HepG2 (cell line): ENCODE results near the gene SPOP. TPM values are rescaled to one million over a fixed set of nuclear protein-coding genes. Genes with fewer than 3 reads are reported as not detected.

ENCODE experiments used
- CBFB ChIP-seq: sonication (generic); formaldehyde crosslinking; IDR thresholded peaks from 2 replicates; pipeline ENCODE4 v1.4.0; 2020; ENCODE audit warnings: missing genetic modification reagents
- HMG20A ChIP-seq: IDR thresholded peaks from 2 replicates; pipeline ENCODE4 v1.6.1; 2016; ENCODE audit warnings: borderline replicate concordance
- HNRNPL ChIP-seq: fragments of 200-400 bp; formaldehyde crosslinking; IDR thresholded peaks from 2 replicates; pipeline ENCODE4 v1.6.1; 2017; ENCODE audit warnings: mild to moderate bottlenecking, low read depth, low read length
- JARID2 ChIP-seq: sonication (generic); formaldehyde crosslinking; IDR thresholded peaks from 2 replicates; pipeline ENCODE4 v1.8.1; 2023; ENCODE audit warnings: missing genetic modification reagents, inconsistent platforms; ENCODE audit not compliant: insufficient replicate concordance
- KAT7 ChIP-seq: IDR thresholded peaks from 2 replicates; pipeline ENCODE4 v1.6.1; 2018; ENCODE audit warnings: borderline replicate concordance, missing compliant biosample characterization
- MAFF ChIP-seq: IDR thresholded peaks from 2 replicates; pipeline ENCODE4 v1.6.1; 2011; ENCODE audit warnings: low read depth, low read length, improper control_type of control experiment
- MTA1 ChIP-seq: sonication (generic); formaldehyde crosslinking; IDR thresholded peaks from 2 replicates; pipeline ENCODE4 v1.4.0; 2020; ENCODE audit warnings: missing genetic modification reagents, mild to moderate bottlenecking, borderline replicate concordance
- POGZ ChIP-seq: sonication (generic); formaldehyde crosslinking; IDR thresholded peaks from 2 replicates; pipeline ENCODE4 v1.4.0; 2020; ENCODE audit warnings: mild to moderate bottlenecking, missing genetic modification reagents
- SMAD3 ChIP-seq: sonication (generic); formaldehyde crosslinking; IDR thresholded peaks from 2 replicates; pipeline ENCODE4 v1.4.0; 2020; ENCODE audit warnings: missing genetic modification reagents
- SMARCC2 ChIP-seq: fragments of 450-650 bp; IDR thresholded peaks from 2 replicates; pipeline ENCODE4 v1.6.1; 2017; ENCODE audit warnings: antibody characterized with exemption, mild to moderate bottlenecking
- SMYD3 ChIP-seq: sonication (generic); formaldehyde crosslinking; IDR thresholded peaks from 2 replicates; pipeline ENCODE4 v1.8.1; 2023; ENCODE audit warnings: mild to moderate bottlenecking, missing genetic modification reagents
- SP4 ChIP-seq: sonication (generic); formaldehyde crosslinking; IDR thresholded peaks from 2 replicates; pipeline ENCODE4 v1.8.1; 2023; ENCODE audit warnings: mild to moderate bottlenecking, missing genetic modification reagents
- TCF12 ChIP-seq, 2 experiments: fragments of 450-650 bp in 1 of 2; sonication (generic) in 1 of 2; formaldehyde crosslinking in 1 of 2; IDR thresholded peaks; 2 replicates each; pipeline versions ENCODE4 v1.6.1 to v1.8.0; 2017 to 2022; ENCODE audit warnings: antibody characterized with exemption in 1 of 2, mild to moderate bottlenecking in 1 of 2, missing genetic modification reagents in 1 of 2, moderate library complexity in 1 of 2
- U2AF2 ChIP-seq: fragments of 200-400 bp; formaldehyde crosslinking; IDR thresholded peaks from 2 replicates; pipeline ENCODE4 v1.6.1; 2017; ENCODE audit warnings: low read depth, mild to moderate bottlenecking, low read length
- ZBTB8A ChIP-seq: sonication (generic); formaldehyde crosslinking; IDR thresholded peaks from 2 replicates; pipeline ENCODE4 v1.4.0; 2020; ENCODE audit warnings: mild to moderate bottlenecking, low read depth, missing genetic modification reagents, borderline replicate concordance
- ZNF24 ChIP-seq: fragments of 450-650 bp; IDR thresholded peaks from 2 replicates; pipeline ENCODE4 v1.6.1; 2017; ENCODE audit warnings: antibody characterized with exemption, mild to moderate bottlenecking
- ZNF282 ChIP-seq: fragments of 450-650 bp; IDR thresholded peaks from 2 replicates; pipeline ENCODE4 v1.6.1; 2018; ENCODE audit not compliant: partially characterized antibody
- ZNF570 ChIP-seq: sonication (generic); formaldehyde crosslinking; IDR thresholded peaks from 2 replicates; pipeline ENCODE4 v1.4.0; 2020; ENCODE audit warnings: mild to moderate bottlenecking, missing genetic modification reagents, borderline replicate concordance
- ZSCAN20 ChIP-seq: sonication (generic); formaldehyde crosslinking; IDR thresholded peaks from 2 replicates; pipeline ENCODE4 v1.4.0; 2020; ENCODE audit warnings: missing genetic modification reagents, mild to moderate bottlenecking, borderline replicate concordance
- ZZZ3 ChIP-seq: sonication (generic); formaldehyde crosslinking; IDR thresholded peaks from 2 replicates; pipeline ENCODE4 v1.4.0; 2020; ENCODE audit warnings: missing genetic modification reagents, mild to moderate bottlenecking, borderline replicate concordance
- polyA plus RNA-seq, 8 experiments: library from polyadenylated mRNA; depleted of rRNA in 3 of 8; stranded (reverse) in 7 of 8; unstranded in 1 of 8; fragments of >200 nt; fragmentation: Illumina TruSeq in 4 of 8; extraction: Trizol in 4 of 8; gene quantifications; 2 replicates each; pipeline versions ENCODE4 v1.2.1 to v1.2.3, GENCODE V29; 2011 to 2016; ENCODE audit warnings: low read depth in 4 of 8, missing spikeins in 1 of 8, mixed read lengths in 1 of 8; ENCODE audit not compliant: insufficient read depth in 1 of 8
- total RNA-seq, 5 experiments: library from RNA; depleted of rRNA; stranded (reverse); fragments of >200 nt; fragmentation: Illumina TruSeq; extraction: Trizol; gene quantifications; 2 replicates each; pipeline ENCODE4 v1.2.3, GENCODE V29; 2016; ENCODE audit warnings: low read depth in 1 of 5
- TF ChIP-seq, protein P1 (sequence below): sonication (generic); formaldehyde crosslinking; IDR thresholded peaks from 2 replicates; pipeline ENCODE4 v1.8.1; 2023; ENCODE audit warnings: missing genetic modification reagents, mild to moderate bottlenecking, borderline replicate concordance
- TF ChIP-seq, protein P2 (sequence below): sonication (generic); formaldehyde crosslinking; IDR thresholded peaks from 2 replicates; pipeline ENCODE4 v1.8.0; 2022; ENCODE audit warnings: missing genetic modification reagents, mild to moderate bottlenecking, inconsistent platforms, borderline replicate concordance
- TF ChIP-seq, protein P3 (sequence below), 2 experiments: IDR thresholded peaks; 2 replicates each; pipeline ENCODE4 v1.6.1; 2011 to 2012; ENCODE audit warnings: low read length in 2 of 2, borderline replicate concordance in 1 of 2, low read depth in 1 of 2, mild to moderate bottlenecking in 1 of 2, moderate library complexity in 1 of 2
- TF ChIP-seq, protein P4 (sequence below): IDR thresholded peaks from 2 replicates; pipeline ENCODE4 v1.6.1; 2012; ENCODE audit warnings: inconsistent platforms
- TF ChIP-seq, protein P5 (sequence below): sonication (generic); formaldehyde crosslinking; IDR thresholded peaks from 2 replicates; pipeline ENCODE4 v1.4.0; 2020; ENCODE audit warnings: missing genetic modification reagents

Gene SPOP
- total and polyA plus RNA-seq, 2 of the 13 experiments (the other 11 are each of a cell fraction or from before 2014, with no cell fraction given): 52.8 to 60.8 TPM

DNA sequence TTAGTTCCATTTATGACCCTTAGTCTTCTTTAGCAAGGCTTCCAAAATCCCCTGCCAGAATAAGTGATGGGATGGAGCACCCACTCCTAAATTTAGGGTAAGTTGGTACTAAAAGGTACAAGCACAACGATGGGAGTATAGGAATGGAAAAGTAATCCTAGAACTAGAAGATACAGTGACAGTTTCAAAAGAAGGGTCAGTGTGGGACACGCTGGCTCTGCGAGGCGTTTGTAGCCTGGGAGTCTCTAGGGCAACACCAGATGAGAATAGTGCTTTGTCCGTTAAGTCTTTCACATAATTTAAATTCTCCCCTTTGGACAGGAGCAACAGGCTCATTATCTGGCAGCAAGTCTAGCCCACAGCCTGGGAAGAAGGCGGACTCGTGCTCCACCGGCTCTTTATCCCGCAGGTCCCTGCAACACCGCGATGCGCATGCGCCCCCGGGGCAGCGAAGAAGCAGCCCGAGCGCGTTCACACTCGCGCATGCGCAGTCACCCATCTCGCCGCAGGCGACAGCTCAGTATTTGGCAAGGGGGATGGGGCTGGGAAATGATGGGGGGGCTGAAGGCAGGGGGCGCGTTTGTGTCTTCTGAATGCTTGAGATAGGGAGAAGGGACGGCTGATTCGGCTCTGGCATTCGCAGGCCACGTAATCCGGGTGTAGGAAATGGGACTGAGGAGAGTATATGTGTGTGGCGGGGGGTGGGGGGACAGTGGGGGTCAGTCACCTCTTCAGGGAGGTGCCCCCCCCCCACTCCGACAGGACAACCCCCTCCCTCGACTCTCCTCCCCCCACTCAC lies 564 bp downstream of the SPOP start (continued):
- TF ChIP-seq, protein P1, sequence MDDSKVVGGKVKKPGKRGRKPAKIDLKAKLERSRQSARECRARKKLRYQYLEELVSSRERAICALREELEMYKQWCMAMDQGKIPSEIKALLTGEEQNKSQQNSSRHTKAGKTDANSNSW: no peak
- TF ChIP-seq ZNF24 (no peak), ZBTB8A (no peak), ZNF570 (CRISPR knock-in tag) (no peak), SMAD3 (CRISPR knock-in tag) (no peak; the same call in none of the 2 replicates), MAFF (no peak), ZSCAN20 (CRISPR knock-in tag) (no peak), U2AF2 (no peak), CBFB (CRISPR knock-in tag) (no peak), TCF12 (IDR thresholded peaks at IDR 0.05) (no peak), TCF12 (CRISPR knock-in tag; IDR thresholded peaks at IDR 0.05) (no peak), HMG20A (no peak), MTA1 (CRISPR knock-in tag) (no peak; the same call in 1 of the 2 replicates), SP4 (CRISPR knock-in tag) (no peak), SMYD3 (CRISPR knock-in tag) (no peak), ZNF282 (no peak), KAT7 (CRISPR knock-in tag) (no peak), JARID2 (no peak), POGZ (CRISPR knock-in tag) (no peak), ZZZ3 (CRISPR knock-in tag) (no peak), HNRNPL (no peak), SMARCC2 (no peak)
- TF ChIP-seq, protein P2, sequence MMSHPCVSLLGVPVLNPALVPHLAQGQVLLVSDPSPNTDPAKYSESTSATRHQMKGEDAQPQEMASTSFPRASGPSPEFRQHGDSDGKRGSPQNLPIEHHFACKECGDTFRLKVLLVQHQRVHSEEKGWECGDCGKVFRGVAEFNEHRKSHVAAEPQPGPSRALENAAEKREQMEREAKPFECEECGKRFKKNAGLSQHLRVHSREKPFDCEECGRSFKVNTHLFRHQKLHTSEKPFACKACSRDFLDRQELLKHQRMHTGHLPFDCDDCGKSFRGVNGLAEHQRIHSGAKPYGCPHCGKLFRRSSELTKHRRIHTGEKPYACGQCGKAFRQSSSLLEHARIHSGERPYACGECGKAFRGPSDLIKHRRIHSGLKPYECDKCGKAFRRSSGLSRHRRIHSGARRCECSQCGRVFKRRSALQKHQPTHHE: no peak
- TF ChIP-seq, protein P3, sequence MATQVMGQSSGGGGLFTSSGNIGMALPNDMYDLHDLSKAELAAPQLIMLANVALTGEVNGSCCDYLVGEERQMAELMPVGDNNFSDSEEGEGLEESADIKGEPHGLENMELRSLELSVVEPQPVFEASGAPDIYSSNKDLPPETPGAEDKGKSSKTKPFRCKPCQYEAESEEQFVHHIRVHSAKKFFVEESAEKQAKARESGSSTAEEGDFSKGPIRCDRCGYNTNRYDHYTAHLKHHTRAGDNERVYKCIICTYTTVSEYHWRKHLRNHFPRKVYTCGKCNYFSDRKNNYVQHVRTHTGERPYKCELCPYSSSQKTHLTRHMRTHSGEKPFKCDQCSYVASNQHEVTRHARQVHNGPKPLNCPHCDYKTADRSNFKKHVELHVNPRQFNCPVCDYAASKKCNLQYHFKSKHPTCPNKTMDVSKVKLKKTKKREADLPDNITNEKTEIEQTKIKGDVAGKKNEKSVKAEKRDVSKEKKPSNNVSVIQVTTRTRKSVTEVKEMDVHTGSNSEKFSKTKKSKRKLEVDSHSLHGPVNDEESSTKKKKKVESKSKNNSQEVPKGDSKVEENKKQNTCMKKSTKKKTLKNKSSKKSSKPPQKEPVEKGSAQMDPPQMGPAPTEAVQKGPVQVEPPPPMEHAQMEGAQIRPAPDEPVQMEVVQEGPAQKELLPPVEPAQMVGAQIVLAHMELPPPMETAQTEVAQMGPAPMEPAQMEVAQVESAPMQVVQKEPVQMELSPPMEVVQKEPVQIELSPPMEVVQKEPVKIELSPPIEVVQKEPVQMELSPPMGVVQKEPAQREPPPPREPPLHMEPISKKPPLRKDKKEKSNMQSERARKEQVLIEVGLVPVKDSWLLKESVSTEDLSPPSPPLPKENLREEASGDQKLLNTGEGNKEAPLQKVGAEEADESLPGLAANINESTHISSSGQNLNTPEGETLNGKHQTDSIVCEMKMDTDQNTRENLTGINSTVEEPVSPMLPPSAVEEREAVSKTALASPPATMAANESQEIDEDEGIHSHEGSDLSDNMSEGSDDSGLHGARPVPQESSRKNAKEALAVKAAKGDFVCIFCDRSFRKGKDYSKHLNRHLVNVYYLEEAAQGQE (IDR thresholded peaks at IDR 0.05; ENCODE audit: borderline replicate concordance in 1 of 2, low read depth in 1 of 2, low read length in 2 of 2): no peak
- TF ChIP-seq, protein P4, sequence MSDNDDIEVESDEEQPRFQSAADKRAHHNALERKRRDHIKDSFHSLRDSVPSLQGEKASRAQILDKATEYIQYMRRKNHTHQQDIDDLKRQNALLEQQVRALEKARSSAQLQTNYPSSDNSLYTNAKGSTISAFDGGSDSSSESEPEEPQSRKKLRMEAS: peak; percentile 80
- TF ChIP-seq, protein P5, sequence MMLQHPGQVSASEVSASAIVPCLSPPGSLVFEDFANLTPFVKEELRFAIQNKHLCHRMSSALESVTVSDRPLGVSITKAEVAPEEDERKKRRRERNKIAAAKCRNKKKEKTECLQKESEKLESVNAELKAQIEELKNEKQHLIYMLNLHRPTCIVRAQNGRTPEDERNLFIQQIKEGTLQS (CRISPR knock-in tag): no peak
